ENCODE measurements around the gene EXOC2. TPM values are rescaled to one million over a fixed set of nuclear protein-coding genes. Genes with fewer than 3 reads are reported as not detected.
"Not testable (repeated sequence)": the region's sequence is repeated elsewhere in the genome, so short reads cannot be mapped to it uniquely, and the experiment has no call there.

The EXOC2 gene
- total RNA-seq, 4 donors from 2014 or later = 10.3 to 23.9 (median 19.1) TPM

GRCh38 chr6:571892-572291 lies 121.0 kb downstream of the EXOC2 start:
- H3K4me1 ChIP-seq = no peaks in the 10 kb centered on the region
- H3K36me3 ChIP-seq = peaks cover 0 to 18% (median 0%) of the 10 kb centered on the region in 3 donors
- no peaks in the 10 kb centered on the region for H3K27me3 ChIP-seq
- H3K9me3 ChIP-seq = no peaks in the 10 kb centered on the region
- no peak for DNase-seq
- no peak overlapping the region for H3K27ac ChIP-seq
- TF ChIP-seq CTCF (IDR thresholded peaks at IDR 0.05) (no peak), POLR2A (IDR thresholded peaks at IDR 0.05) (no peak)
- no peak overlapping the region for H3K4me3 ChIP-seq

DNA sequence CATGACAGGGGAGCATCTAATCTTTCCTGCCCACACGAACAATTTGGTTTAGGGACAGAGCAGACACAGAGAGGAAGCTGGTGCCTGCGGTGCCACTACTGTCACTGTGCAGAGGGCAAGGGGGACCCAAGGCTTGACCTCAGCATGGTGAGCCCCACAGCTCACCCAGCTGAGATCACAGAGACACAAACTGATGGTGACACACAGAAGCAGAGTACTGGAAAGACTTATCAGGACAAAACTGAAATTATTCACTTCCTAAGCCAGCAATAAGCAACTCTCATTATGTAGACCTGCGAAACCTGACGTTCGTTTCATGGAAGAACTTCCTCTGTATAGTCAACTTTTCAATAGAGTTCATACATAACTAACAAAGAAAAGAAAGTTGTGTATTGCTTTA lies 122.1 kb downstream of the EXOC2 start:
- Histone ChIP-seq H3K4me3 (no peak overlapping the region), H3K9me3 (no peaks in the 10 kb centered on the region), H3K27ac (no peak overlapping the region), H3K27me3 (no peaks in the 10 kb centered on the region), H3K36me3 (peaks cover 0 to 18% (median 0%) of the 10 kb centered on the region in 3 donors), H3K4me1 (no peaks in the 10 kb centered on the region)
- TF ChIP-seq CTCF (IDR thresholded peaks at IDR 0.05) = no peak
- TF ChIP-seq POLR2A (IDR thresholded peaks at IDR 0.05) = no peak
- no peak for DNase-seq

GRCh38 chr6:568954-569523 lies 123.9 kb downstream of the EXOC2 start:
- H3K9me3 ChIP-seq = no peaks in the 10 kb centered on the region
- no peak for TF ChIP-seq POLR2A (IDR thresholded peaks at IDR 0.05)
- no peaks in the 10 kb centered on the region for H3K27me3 ChIP-seq
- H3K36me3 ChIP-seq = peaks cover 0 to 27% (median 0%) of the 10 kb centered on the region in 3 donors
- H3K4me1 ChIP-seq = no peaks in the 10 kb centered on the region
- H3K27ac ChIP-seq = no peak overlapping the region
- no peak for DNase-seq
- H3K4me3 ChIP-seq = no peak overlapping the region

- DNase-seq = no peak
- no peaks in the 10 kb centered on the region for H3K9me3 ChIP-seq
- no peaks in the 10 kb centered on the region for H3K27me3 ChIP-seq
- H3K4me3 ChIP-seq = no peak overlapping the region
- TF ChIP-seq POLR2A (IDR thresholded peaks at IDR 0.05) = no peak
- no peak overlapping the region for H3K27ac ChIP-seq
- no peaks in the 10 kb centered on the region for H3K4me1 ChIP-seq
- peaks cover 0 to 30% (median 0%) of the 10 kb centered on the region in 3 donors for H3K36me3 ChIP-seq
These were observed 124.9 kb downstream of the EXOC2 start for GRCh38 chr6:568085-568484.

- Histone ChIP-seq H3K36me3 (peaks cover 0 to 27% (median 0%) of the 10 kb centered on the region in 3 donors), H3K4me3 (no peak overlapping the region), H3K27me3 (no peaks in the 10 kb centered on the region), H3K4me1 (peaks cover 0 to 3% (median 0%) of the 10 kb centered on the region in 4 donors), H3K9me3 (no peaks in the 10 kb centered on the region), H3K27ac (no peak overlapping the region)
- DNase-seq = no peak
- TF ChIP-seq CTCF (IDR thresholded peaks at IDR 0.05) (no peak), POLR2A (IDR thresholded peaks at IDR 0.05) (no peak)
These were observed 129.1 kb downstream of the EXOC2 start for GRCh38 chr6:563863-564262.

DNA sequence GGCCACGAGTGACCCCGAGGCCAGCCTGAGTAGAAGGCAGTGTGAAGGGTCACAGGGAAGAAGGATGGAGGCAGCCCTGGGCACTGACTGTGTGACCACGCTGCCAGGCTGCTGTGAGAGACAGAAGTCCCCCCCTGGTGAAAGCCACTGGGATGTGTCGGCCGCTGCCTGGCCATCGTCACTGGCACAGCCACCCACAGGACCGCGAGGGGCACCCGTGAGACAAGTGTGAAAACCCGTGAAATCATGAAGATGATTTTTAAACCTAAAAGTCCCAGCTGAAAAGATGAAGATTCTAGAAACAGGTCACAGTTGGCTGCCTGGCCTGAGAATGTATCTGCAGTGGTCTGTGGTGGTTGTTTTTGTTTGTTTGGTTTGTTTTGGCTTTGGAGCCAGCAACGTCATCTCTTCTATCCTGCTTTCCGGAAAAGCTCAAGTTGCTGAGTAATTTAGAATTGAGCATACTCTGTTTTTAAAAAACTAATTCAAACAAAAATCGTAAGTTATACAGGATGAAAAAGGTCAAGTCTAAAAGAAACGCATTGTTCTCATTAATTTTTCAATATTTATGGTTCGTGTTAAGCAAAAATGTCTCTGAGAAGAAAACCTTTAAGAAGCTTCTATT lies 130.8 kb downstream of the EXOC2 start:
- H3K27ac ChIP-seq = peak overlapping the region in 1 of 4 donors; percentile 49
- no peak overlapping the region for H3K4me3 ChIP-seq
- DNase-seq = no peak
- peaks cover 0 to 3% (median 0%) of the 10 kb centered on the region in 4 donors for H3K4me1 ChIP-seq
- H3K27me3 ChIP-seq = no peaks in the 10 kb centered on the region
- TF ChIP-seq POLR2A (IDR thresholded peaks at IDR 0.05) (no peak), CTCF (IDR thresholded peaks at IDR 0.05) (no peak)
- H3K36me3 ChIP-seq = peaks cover 0 to 21% (median 0%) of the 10 kb centered on the region in 3 donors
- H3K9me3 ChIP-seq = no peaks in the 10 kb centered on the region

GRCh38 chr6:561335-561734 lies 131.6 kb downstream of the EXOC2 start:
- not testable (repeated sequence) for H3K4me3 ChIP-seq, DNase-seq, H3K4me1 ChIP-seq, H3K9me3 ChIP-seq, H3K27ac ChIP-seq, H3K27me3 ChIP-seq
- H3K36me3 ChIP-seq = peaks cover 0 to 23% (median 0%) of the 10 kb centered on the region in 3 donors

Measured in Peyer's patch (tissue), 4 donors.